AG09309 (cell line): ENCODE measurements around the gene ZNF561.
"Not testable (repeated sequence)": the region's sequence is repeated elsewhere in the genome, so short reads cannot be mapped to it uniquely, and the experiment has no call there.

Experiments used
- DNase-seq: peaks from one replicate; pipeline ENCODE4 v3.0.0-alpha.2; 2010; ENCODE audit warnings: low read depth
- H3K4me3 ChIP-seq: 2 replicates; pipeline ENCODE4 v1.5.1; 2011; ENCODE audit warnings: mild to moderate bottlenecking, low read depth, low read length, moderate library complexity; ENCODE audit not compliant: control insufficient read depth
- TF ChIP-seq, protein P1 (sequence below): IDR thresholded peaks from 2 replicates; pipeline ENCODE4 v1.5.1; 2011; ENCODE audit warnings: mild to moderate bottlenecking, low read depth, low read length, inconsistent platforms; ENCODE audit not compliant: insufficient read depth, control insufficient read depth; ENCODE audit errors: missing control alignments

ZNF561 gene

DNA sequence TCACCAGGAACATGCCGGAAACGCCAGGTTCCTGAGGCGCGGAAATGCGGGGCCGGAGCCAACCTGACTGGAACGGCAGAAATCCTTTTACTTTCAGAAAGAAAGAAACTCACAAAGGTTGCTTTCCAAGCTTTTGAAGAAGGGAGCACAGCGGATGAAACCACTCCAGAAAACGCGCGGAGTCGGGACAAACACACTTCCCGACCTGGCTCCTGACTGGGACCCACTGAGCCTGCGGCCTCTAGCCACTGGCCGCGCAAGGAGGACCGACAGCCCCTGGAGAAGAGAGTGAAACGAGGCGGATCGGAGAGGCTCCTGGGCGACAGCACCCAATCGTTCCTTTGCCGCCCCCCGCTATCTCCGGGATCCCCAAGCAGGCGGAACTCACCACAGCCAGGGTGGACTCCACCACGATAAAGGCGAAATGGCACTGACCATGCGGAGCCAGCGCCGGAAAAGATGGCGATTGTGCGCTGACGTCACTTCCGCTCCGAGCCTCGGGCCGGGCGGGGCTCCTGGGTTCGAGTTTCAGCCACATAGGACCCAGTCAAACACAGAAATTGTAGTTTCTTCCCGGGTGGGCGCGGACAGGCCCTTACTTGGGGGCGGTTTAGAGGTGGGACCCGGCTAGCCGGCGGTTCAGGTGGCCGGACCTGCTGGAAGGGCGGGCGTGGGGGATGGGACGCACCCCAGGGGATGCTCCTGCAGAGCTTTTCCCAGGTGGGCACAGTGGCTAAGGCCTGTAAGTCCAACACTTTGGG is 36.8 kb downstream of the ZNF561 start, which contains the start of gene ZNF121:
Gene ZNF121 (minus strand): TSS at position 432 of the 761 bp plus-strand sequence. CDS start 16,407 bp downstream, outside the sequence.
- no peak for DNase-seq
- peak within 1 kb of the TSS; percentile 82 for H3K4me3 ChIP-seq
- TF ChIP-seq, protein P1, sequence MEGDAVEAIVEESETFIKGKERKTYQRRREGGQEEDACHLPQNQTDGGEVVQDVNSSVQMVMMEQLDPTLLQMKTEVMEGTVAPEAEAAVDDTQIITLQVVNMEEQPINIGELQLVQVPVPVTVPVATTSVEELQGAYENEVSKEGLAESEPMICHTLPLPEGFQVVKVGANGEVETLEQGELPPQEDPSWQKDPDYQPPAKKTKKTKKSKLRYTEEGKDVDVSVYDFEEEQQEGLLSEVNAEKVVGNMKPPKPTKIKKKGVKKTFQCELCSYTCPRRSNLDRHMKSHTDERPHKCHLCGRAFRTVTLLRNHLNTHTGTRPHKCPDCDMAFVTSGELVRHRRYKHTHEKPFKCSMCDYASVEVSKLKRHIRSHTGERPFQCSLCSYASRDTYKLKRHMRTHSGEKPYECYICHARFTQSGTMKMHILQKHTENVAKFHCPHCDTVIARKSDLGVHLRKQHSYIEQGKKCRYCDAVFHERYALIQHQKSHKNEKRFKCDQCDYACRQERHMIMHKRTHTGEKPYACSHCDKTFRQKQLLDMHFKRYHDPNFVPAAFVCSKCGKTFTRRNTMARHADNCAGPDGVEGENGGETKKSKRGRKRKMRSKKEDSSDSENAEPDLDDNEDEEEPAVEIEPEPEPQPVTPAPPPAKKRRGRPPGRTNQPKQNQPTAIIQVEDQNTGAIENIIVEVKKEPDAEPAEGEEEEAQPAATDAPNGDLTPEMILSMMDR: no peak

DNA sequence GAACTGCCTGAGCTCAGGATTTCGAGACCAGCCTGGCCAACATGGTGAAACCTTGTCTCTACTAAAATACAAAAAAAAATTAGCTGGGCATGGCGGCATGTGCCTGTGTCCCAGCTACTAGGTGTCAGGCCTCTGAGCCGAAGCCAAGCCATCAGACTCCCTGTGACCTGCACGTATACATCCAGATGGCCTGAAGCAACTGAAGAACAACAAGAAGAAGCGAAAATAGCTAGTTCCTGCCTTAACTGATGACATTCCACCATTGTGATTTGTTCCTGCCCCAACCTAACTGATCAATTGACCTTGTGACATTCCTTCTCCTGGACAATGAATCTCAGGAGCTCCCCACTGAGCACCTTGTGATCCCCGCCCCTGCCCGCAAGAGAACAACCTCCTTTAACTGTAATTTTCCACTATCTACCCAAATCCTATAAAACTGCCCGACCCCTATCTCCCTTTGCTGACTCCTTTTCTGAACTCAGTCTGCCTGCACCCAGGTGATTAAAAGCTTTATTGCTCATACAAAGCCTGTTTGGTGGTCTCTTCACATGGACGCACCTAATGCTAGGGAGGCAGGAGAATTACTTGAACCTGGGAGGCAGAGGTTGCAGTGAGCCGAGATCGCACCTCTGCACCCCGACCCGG is 38.8 kb downstream of the ZNF561 start:
- not testable (repeated sequence) for DNase-seq, H3K4me3 ChIP-seq

DNA sequence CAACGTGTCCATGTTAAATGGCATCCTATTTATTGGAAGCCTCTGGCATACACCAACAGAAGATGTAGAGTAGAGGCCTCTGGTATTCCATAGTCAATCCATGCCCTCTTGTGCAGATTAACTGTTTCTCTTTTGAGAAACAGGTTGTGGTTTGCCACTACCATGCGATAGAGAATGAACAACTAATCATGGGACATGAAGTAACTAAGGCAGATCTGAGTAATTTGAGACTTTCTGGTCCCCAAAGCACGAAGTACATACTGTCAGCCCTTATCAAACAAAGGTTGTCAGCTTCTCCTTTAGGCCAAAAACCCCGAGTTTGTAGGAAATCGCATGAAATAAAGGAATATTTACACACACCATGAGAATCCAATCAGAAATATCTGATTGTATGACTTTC is 40.3 kb downstream of the ZNF561 start:
- TF ChIP-seq, protein P1: no peak
- no peak overlapping the region for H3K4me3 ChIP-seq
- DNase-seq: no peak

DNA sequence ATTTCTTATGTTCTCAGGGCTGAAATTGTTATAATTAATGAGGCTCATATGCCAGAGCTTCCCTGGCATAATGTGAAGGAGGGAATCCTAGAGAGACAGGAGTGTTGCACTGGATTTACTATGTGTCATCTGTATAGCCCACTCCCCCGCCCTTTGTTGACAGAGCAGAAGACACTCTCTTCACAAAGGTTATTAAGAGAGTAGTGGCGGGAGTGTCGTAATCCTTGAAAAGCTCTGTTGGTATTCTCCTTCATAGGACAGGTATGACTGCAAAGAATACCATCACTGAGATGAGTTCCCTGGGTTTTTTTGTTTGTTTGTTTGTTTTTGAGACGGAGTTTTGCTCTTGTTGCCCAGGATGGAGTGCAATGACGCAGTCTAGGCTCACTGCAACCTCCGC is 50.8 kb downstream of the ZNF561 start:
- no peak overlapping the region for H3K4me3 ChIP-seq
- TF ChIP-seq, protein P1: no peak
- DNase-seq: no peak

DNA sequence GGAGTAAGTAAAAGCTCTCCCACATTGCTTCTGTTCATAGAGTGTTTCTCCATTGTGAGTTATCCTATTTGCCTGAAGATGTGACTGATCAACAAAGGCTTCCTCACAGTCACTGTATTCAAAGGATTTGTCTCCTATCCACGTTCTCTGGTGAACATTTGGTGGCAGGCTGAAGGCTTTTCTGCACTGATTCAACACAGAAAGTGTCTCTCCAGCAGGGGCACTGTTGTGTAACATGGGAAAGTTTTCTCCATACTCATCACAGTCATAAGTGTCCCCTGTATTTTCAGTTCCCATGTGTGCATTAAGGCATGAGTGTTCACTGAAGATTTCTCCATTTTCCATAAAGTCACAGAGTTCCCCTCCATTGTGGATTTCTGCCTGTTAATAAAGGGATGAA is 54.3 kb downstream of the ZNF561 start:
- DNase-seq: no peak
- TF ChIP-seq, protein P1: no peak
- no peak overlapping the region for H3K4me3 ChIP-seq

DNA sequence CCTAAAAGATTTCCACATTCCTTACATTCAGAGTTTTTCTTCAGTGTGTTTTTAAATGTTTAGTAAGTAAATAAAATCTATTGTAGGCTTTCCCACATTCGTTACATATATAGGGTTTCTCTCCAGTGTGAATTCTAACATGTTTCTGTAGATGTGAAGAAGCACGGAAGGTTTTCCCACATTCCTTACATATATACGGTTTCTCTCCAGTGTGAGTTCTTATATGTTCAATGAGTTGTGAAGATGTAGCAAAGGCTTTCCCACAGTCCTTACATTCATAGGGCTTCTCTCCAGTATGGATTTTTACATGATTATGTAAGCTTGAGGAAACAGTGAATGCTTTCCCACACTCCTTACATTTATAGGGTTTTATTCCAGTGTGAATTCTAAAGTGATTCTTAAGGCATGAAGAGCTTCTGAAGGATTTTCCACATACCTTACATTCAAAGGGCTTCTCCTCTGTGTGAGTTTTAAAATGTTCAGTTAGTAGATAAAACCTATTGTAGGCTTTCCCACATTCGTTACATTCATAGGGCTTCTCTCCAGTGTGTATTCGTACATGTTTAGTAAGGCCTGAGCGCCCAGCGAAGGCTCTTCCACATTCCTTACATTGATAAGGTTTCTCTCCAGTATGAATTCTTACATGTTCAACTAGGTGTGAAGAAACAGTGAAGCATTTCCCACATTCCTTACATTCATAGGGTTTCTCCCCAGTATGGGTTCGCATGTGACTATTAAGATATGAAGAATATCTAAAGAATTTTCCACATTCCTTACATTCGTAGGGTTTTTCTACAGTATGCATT is 54.9 kb downstream of the ZNF561 start:
- TF ChIP-seq, protein P1: no peak
- no peak for DNase-seq
- no peak overlapping the region for H3K4me3 ChIP-seq
